RPMI7951 (cell line): ENCODE data around the gene CNOT6. TPM values are rescaled to one million over a fixed set of nuclear protein-coding genes. Genes with fewer than 3 reads are reported as not detected.

Experiments used
- DNase-seq: peaks from one replicate; pipeline ENCODE4 v3.0.0-alpha.2; 2012; ENCODE audit warnings: low read depth
- total RNA-seq: library from RNA; depleted of rRNA; stranded (reverse); fragments of >200 nt; shearing (Covaris generic); gene quantifications from 2 replicates; pipeline ENCODE4 v1.2.3, GENCODE V29; 2014

CNOT6 gene
- total RNA-seq, 1 experiment from 2014 or later = 7.6 TPM

GRCh38 chr5:180568914-180569313, 74.7 kb downstream of the CNOT6 start:
- no peak for DNase-seq

DNA sequence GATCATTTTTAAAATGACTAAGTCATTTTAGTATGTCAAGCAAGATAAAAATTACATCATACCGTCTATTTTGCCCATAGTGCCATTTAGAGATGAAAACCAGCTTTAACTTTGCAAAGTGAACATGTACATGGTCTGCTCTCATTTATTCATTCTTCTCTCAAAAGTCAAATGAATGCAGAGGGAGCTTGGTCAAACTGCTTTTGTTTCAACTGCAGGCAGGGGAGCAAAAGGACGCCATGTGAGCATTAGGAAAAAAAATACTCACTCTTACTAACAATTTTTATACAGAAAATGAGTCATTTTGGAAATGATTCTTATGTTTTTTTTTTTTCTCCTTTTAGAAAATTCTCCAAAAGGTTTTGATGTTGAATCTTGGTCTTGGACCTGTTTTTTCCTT, 81.4 kb downstream of the CNOT6 start:
- no peak for DNase-seq

GRCh38 chr5:180580681-180581080, 86.5 kb downstream of the CNOT6 start:
- no peak for DNase-seq

GRCh38 chr5:180583738-180584137, 89.6 kb downstream of the CNOT6 start:
- no peak for DNase-seq

DNA sequence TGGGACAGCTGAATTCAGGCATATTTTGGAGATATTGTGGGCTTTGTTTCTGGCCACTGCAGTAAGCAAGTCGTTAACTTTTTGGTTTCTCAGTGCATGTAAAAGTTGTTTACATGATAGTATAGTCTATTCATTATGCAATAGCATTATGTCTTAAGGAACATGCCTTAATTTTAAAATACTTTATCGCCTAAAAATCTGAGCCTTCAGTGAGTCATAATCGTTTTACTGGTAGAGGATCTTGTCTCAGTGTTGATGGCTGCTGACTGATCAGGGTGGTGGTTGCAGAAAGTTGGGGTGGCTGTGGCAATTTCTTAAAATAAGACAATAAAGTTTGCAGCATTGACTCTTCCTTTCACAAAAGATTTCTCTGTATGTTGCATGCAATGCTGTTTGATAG, 92.0 kb downstream of the CNOT6 start:
- no peak for DNase-seq

DNA sequence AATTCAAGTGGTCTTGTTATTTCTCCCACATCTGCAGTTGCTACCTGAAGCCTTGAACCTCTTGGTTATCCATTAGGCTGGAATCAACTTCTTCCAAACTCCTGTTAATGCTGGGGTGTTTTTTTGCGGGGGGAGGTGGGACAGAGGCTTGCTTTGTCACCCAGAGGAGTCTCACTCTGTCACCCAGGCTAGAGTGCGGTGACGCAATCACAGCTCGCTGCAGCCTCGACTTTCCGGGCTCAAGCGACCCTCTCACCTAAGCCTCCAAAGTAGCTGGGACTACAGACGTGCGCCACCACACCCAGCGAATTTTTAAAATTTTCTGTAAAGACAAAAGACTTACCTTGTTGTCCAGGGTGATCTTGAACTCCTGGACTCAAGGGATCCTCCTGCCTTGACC, 92.7 kb downstream of the CNOT6 start:
- DNase-seq = no peak

GRCh38 chr5:180589771-180590542, 95.8 kb downstream of the CNOT6 start:
- DNase-seq = no peak

GRCh38 chr5:180590543-180591310, 96.5 kb downstream of the CNOT6 start:
- no peak for DNase-seq

DNA sequence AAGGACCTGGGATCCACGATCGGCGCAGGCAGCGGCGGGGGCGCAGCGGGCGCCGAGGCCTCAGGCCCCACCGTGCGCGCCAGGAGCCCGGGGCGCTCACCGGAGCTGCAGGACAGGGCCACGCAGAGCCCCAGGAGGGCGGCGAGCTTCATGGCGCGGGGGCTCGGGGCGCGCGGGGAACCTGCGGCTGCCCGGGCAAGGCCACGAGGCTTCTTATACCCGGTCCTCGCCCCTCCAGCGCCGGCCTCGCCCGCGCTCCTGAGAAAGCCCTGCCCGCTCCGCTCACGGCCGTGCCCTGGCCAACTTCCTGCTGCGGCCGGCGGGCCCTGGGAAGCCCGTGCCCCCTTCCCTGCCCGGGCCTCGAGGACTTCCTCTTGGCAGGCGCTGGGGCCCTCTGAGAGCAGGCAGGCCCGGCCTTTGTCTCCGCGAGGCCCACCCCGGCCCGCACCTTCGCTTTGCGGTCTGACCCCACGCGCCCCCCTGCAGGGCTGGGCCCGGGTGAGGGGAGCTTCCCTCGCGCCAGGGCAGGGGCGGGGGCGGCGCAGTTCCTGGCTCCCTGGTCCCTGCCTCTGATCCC, 97.2 kb downstream of the CNOT6 start, which contains the start of gene SCGB3A1:
Gene SCGB3A1 (minus strand): TSS at position 189 of the 577 bp plus-strand sequence. CDS start 37 bp downstream, at position 152.
- no peak for DNase-seq

GRCh38 chr5:180592176-180592575, 98.0 kb downstream of the CNOT6 start:
- no peak for DNase-seq

DNA sequence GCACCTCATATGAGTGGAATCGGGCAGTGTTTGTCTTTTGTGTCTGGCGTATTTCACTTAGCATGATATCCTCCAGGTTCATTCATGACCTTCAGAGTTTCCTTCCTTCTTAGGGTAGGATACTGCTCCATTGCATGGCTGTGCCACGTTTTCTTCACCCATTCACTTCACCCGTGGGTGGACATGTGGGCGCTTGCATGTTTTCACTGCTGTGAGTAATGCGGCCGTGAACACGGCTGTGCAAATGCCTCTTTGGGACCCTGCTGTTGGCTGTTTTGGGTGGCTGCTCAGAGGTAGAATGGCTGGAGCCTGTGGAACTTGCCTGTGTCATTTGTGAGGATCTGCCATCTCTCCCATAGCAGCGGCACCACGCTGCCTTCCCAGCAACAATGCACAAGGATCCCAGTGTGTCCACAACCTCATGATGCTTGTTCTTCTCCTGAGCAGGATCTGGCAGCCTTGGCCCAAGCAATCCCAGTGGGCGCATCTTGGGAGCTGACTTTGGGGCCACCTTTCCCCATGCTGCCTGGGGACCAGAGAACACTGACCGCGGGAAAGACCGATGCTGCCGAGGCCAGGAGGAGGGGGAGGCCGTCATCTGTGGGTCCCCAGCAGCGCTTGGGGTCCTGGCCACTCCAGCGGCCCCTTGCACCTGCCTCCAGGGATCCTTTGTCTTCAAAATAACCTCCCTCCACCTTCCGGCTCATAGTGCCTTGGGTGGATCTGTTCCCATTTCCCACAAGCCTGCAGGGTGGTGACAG, 99.4 kb downstream of the CNOT6 start:
- DNase-seq = no peak

DNA sequence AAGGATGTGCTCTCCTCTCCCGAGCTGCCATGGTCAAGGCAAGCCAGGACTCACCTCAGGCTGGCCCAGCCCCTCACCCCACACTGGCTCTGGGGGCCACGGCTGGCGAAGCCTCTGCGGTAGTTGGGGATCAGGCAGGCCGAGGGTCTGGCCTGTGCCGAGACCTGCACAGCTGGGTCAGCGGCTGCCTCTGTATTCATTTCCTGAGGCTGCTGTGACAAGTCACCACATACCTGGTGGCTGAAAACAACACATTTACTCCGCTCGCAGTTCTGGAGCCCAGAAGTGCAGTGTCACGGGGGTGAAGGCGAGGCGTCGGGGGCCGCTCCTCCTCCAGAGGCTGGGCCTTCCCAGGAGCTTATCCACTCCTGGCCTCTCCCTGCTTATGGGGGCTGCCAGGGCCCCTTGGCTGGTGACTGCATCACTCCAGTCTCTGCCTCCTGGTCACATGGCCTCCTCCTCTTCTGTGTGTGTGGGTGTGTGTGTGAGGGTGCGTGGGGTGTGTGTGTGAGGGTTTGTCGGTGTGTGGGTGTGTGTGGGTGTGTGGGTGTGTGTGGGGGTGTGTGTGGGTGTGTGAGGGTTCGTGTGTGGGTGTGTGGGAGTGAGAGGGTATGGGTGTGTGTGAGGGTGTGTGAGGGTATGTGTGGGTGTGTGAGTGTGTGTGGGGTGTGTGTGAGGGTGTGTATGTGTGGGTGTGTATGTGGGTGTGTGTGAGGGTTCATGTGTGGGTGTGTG, 100.3 kb downstream of the CNOT6 start:
- DNase-seq = no peak

DNA sequence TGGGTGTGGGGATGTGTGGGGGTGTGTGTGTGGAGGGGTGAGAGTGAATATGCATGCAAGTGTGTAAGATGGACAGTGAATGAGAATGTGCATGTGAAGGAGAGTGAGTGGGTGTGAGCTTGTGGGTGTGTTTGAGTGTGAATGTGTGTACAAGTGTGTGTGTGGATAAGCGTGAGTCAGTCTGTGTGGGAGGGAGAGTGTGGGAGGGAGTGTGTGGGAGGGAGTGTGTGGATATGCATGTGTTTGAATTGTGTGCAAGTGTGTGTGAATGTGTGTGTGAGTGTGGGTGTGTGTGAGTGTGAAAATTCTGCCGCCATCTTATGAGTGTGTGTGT, 100.8 kb downstream of the CNOT6 start:
- DNase-seq = no peak

- DNase-seq = no peak
These were observed 101.4 kb downstream of the CNOT6 start for GRCh38 chr5:180595381-180596114.

GRCh38 chr5:180596115-180596667, 102.0 kb downstream of the CNOT6 start:
- DNase-seq = no peak

DNA sequence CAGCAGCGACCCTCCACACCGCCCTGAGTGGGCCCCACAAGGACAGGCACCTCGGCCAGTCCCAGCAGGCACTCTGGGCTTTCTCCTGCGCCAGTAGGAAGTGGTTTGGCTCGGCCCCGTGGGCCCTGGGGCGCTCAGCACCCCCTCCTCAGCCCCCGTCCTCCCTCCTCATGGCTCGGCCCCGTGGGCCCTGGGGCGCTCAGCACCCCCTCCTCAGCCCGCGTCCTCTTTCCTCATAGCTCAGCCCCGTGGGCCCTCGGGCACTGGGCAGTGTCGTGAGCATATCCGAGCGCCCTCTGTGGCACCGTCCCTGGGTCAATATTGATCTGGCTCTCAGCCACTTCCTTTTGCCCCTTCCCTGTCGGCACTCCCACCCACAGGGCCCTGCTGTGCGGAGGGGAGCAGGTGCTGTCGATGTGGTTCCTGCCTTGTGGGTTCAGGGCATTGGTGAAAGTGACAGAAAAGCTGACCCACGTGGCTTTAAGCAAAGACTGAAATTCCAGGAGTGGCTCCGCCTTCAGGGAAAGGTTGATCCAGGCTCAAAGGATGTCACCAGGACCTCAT, 102.6 kb downstream of the CNOT6 start:
- DNase-seq = no peak

- no peak for DNase-seq
These were observed 104.1 kb downstream of the CNOT6 start for GRCh38 chr5:180598316-180598701.

- no peak for DNase-seq
These were observed 104.8 kb downstream of the CNOT6 start for GRCh38 chr5:180598797-180599589.

- DNase-seq = no peak
These were observed 105.4 kb downstream of the CNOT6 start for GRCh38 chr5:180599590-180599914.
